MM.1S (cell line): ENCODE data around the gene C3orf33.

Experiments
- DNase-seq: peaks from one replicate; pipeline ENCODE4 v3.0.0-alpha.2; 2015
- H2AFZ ChIP-seq: fragments of 300-600 bp; sonication (generic); 2 replicates; pipeline ENCODE4 v1.6.0; 2016; ENCODE audit warnings: antibody characterized with exemption, low read length
- H3F3A ChIP-seq: fragments of 300-600 bp; sonication (generic); 2 replicates; pipeline ENCODE4 v1.6.1; 2016; ENCODE audit warnings: mild to moderate bottlenecking, antibody characterized with exemption, low read length, moderate library complexity, mixed read lengths; ENCODE audit not compliant: insufficient read depth
- H3K27ac ChIP-seq: fragments of 300-600 bp; sonication (generic); 2 replicates; pipeline ENCODE4 v1.5.1; 2016; ENCODE audit warnings: mild to moderate bottlenecking, low read length
- H3K27me3 ChIP-seq: fragments of 300-600 bp; sonication (generic); replicated peaks from 2 replicates; pipeline ENCODE4 v1.6.0; 2016; ENCODE audit warnings: low read length; ENCODE audit not compliant: insufficient read depth
- H3K36me3 ChIP-seq: fragments of 300-600 bp; sonication (generic); replicated peaks from 2 replicates; pipeline ENCODE4 v1.6.1; 2016; ENCODE audit warnings: mild to moderate bottlenecking, low read length, mixed read lengths; ENCODE audit not compliant: insufficient read depth
- H3K4me1 ChIP-seq: fragments of 300-600 bp; sonication (generic); 2 replicates; pipeline ENCODE4 v1.6.1; 2016; ENCODE audit warnings: low read length, mixed read lengths
- H3K4me2 ChIP-seq: fragments of 300-600 bp; sonication (generic); 2 replicates; pipeline ENCODE4 v1.6.0; 2016; ENCODE audit warnings: low read depth, low read length
- H3K4me3 ChIP-seq: fragments of 300-600 bp; sonication (generic); 2 replicates; pipeline ENCODE4 v1.5.1; 2016; ENCODE audit warnings: low read length, mixed read lengths
- H3K79me2 ChIP-seq: fragments of 300-600 bp; sonication (generic); 2 replicates; pipeline ENCODE4 v1.6.1; 2016; ENCODE audit warnings: mixed run types, low read length, mixed read lengths
- H3K9ac ChIP-seq: fragments of 300-600 bp; sonication (generic); 2 replicates; pipeline ENCODE4 v1.6.1; 2016; ENCODE audit warnings: low read length, mixed read lengths
- H3K9me2 ChIP-seq: fragments of 300-600 bp; sonication (generic); replicated peaks from 2 replicates; pipeline ENCODE4 v1.6.1; 2016; ENCODE audit warnings: mild to moderate bottlenecking, low read length, mixed read lengths; ENCODE audit not compliant: insufficient read depth
- H3K9me3 ChIP-seq: fragments of 300-600 bp; sonication (generic); replicated peaks from 2 replicates; pipeline ENCODE4 v1.6.1; 2016; ENCODE audit warnings: mild to moderate bottlenecking, low read length, mixed read lengths; ENCODE audit not compliant: insufficient read depth
- H4K20me1 ChIP-seq: fragments of 300-600 bp; sonication (generic); 2 replicates; pipeline ENCODE4 v1.6.1; 2016; ENCODE audit warnings: mild to moderate bottlenecking, low read length, moderate library complexity, mixed read lengths; ENCODE audit not compliant: insufficient read depth
- CTCF ChIP-seq: fragments of 300-600 bp; sonication (generic); IDR thresholded peaks from 2 replicates; pipeline ENCODE4 v1.5.1; 2016; ENCODE audit warnings: antibody characterized with exemption, low read length, mixed read lengths
- EZH2 ChIP-seq: fragments of 300-600 bp; sonication (generic); optimal IDR thresholded peaks from 2 replicates; pipeline ENCODE3; 2017; ENCODE audit warnings: low read depth, mild to moderate bottlenecking, antibody characterized with exemption, low read length, mixed read lengths
- EZH2phosphoT487 ChIP-seq: fragments of 300-600 bp; sonication (generic); IDR thresholded peaks from 2 replicates; pipeline ENCODE4 v1.6.1; 2018; ENCODE audit warnings: antibody characterized with exemption, low read length

Gene C3orf33

GRCh38 chr3:155791190-155791589 is 14.9 kb downstream of the C3orf33 start:
- no peaks in the 10 kb centered on the region for H3K36me3 ChIP-seq
- no peak overlapping the region for H2AFZ ChIP-seq
- no peaks in the 10 kb centered on the region for H3K79me2 ChIP-seq
- no peaks in the 10 kb centered on the region for H3K4me1 ChIP-seq
- no peaks in the 10 kb centered on the region for H3F3A ChIP-seq
- H4K20me1 ChIP-seq, result no peaks in the 10 kb centered on the region
- DNase-seq, result no peak
- TF ChIP-seq EZH2phosphoT487, result no peak
- no peak for TF ChIP-seq EZH2
- TF ChIP-seq CTCF, result no peak
- H3K9ac ChIP-seq, result no peak overlapping the region
- no peak overlapping the region for H3K4me2 ChIP-seq
- H3K9me3 ChIP-seq, result no peaks in the 10 kb centered on the region
- no peaks in the 10 kb centered on the region for H3K9me2 ChIP-seq
- H3K4me3 ChIP-seq, result no peak overlapping the region
- H3K27ac ChIP-seq, result no peak overlapping the region
- no peaks in the 10 kb centered on the region for H3K27me3 ChIP-seq

- Histone ChIP-seq H3K4me3 (no peak overlapping the region), H3K9me2 (no peaks in the 10 kb centered on the region), H2AFZ (no peak overlapping the region), H3K4me2 (no peak overlapping the region), H3K79me2 (no peaks in the 10 kb centered on the region), H3K27me3 (no peaks in the 10 kb centered on the region), H3K9me3 (no peaks in the 10 kb centered on the region), H4K20me1 (no peaks in the 10 kb centered on the region), H3F3A (no peaks in the 10 kb centered on the region), H3K4me1 (no peaks in the 10 kb centered on the region), H3K36me3 (no peaks in the 10 kb centered on the region), H3K27ac (no peak overlapping the region), H3K9ac (no peak overlapping the region)
- TF ChIP-seq CTCF (no peak), EZH2phosphoT487 (no peak), EZH2 (no peak)
- DNase-seq, result no peak
Measured at GRCh38 chr3:155790272-155790925, 15.7 kb downstream of the C3orf33 start.

GRCh38 chr3:155785662-155786295 is 20.3 kb downstream of the C3orf33 start:
- Histone ChIP-seq H3K4me1 (no peaks in the 10 kb centered on the region), H3K9ac (no peak overlapping the region), H3K27me3 (no peaks in the 10 kb centered on the region), H3K9me2 (no peaks in the 10 kb centered on the region), H3K79me2 (no peaks in the 10 kb centered on the region), H3K27ac (no peak overlapping the region), H4K20me1 (no peaks in the 10 kb centered on the region), H3K36me3 (no peaks in the 10 kb centered on the region), H3K9me3 (no peaks in the 10 kb centered on the region), H3K4me2 (no peak overlapping the region), H3K4me3 (no peak overlapping the region), H2AFZ (no peak overlapping the region), H3F3A (no peaks in the 10 kb centered on the region)
- TF ChIP-seq EZH2phosphoT487 (no peak), EZH2 (no peak), CTCF (no peak)
- DNase-seq, result peak; percentile 39
